IMR-90 (cell line): ENCODE results near the gene MAGEB3. TPM values are rescaled to one million over a fixed set of nuclear protein-coding genes. Genes with fewer than 3 reads are reported as not detected.

Experiments
- ATAC-seq: fragments of 200-7000 bp; cut with Tn5 transposase; 2 replicates; pipeline ENCODE4 v1.9.1; 2020; ENCODE audit warnings: low read depth, mild to moderate bottlenecking, moderate library complexity
- BruUV-seq: library from RNA; stranded (reverse); fragments of 400-500 nt; replicated peaks from 2 replicates; lab custom pipeline; 2021; lab: Mats Ljungman, UMichigan
- CTCF ChIA-PET: fragments of 300-600 bp; formaldehyde crosslinking; extraction: SDS; loops from one replicate; lab custom pipeline; 2021; ENCODE audit warnings: antibody characterized with exemption; lab: Yijun Ruan, JAX
- POLR2A ChIA-PET: fragments of 300-600 bp; sonication (Branson Sonifier 250); formaldehyde crosslinking; loops from one replicate; lab custom pipeline; 2022; ENCODE audit warnings: antibody characterized with exemption; ENCODE audit not compliant: unreplicated experiment; lab: Charles Lee
- DNase-seq: peaks from one replicate; pipeline ENCODE4 v3.0.0; 2013
- H2AFZ ChIP-seq: replicated peaks from 2 replicates; pipeline ENCODE3; 2013; ENCODE audit warnings: low read length, mild to moderate bottlenecking; ENCODE audit not compliant: poor library complexity
- H2AK5ac ChIP-seq: 2 replicates; pipeline ENCODE4 v1.6.1; 2013; ENCODE audit warnings: low read depth, low read length, inconsistent platforms
- H2AK9ac ChIP-seq: replicated peaks from 2 replicates; pipeline ENCODE3; 2013; ENCODE audit warnings: mild to moderate bottlenecking, low read depth, low read length, moderate library complexity; ENCODE audit not compliant: poor library complexity
- H2BK120ac ChIP-seq: 2 replicates; pipeline ENCODE4 v1.6.1; 2013; ENCODE audit warnings: low read depth, low read length, inconsistent platforms
- H2BK15ac ChIP-seq: 3 replicates; pipeline ENCODE4 v1.6.1; 2013; ENCODE audit warnings: low read depth, low read length, inconsistent platforms
- H2BK20ac ChIP-seq: 2 replicates; pipeline ENCODE4 v1.6.1; 2013; ENCODE audit warnings: low read depth, mild to moderate bottlenecking, inconsistent platforms, low read length, moderate library complexity
- H2BK5ac ChIP-seq: 2 replicates; pipeline ENCODE4 v1.6.1; 2013; ENCODE audit warnings: mild to moderate bottlenecking, low read depth, low read length, inconsistent platforms; ENCODE audit not compliant: poor library complexity, severe bottlenecking
- H3K14ac ChIP-seq: replicated peaks from 2 replicates; pipeline ENCODE4 v1.6.1; 2013; ENCODE audit warnings: low read depth, low read length, inconsistent platforms
- H3K18ac ChIP-seq: 2 replicates; pipeline ENCODE4 v1.6.1; 2013; ENCODE audit warnings: low read depth, low read length, control low read depth
- H3K23ac ChIP-seq: 2 replicates; pipeline ENCODE4 v1.6.1; 2013; ENCODE audit warnings: low read depth, low read length, inconsistent platforms
- H3K27ac ChIP-seq: 2 replicates; pipeline ENCODE4 v1.5.1; 2013; ENCODE audit warnings: mild to moderate bottlenecking, control low read depth, low read length; ENCODE audit not compliant: insufficient read depth
- H3K27me3 ChIP-seq: 2 replicates; pipeline ENCODE4 v1.6.1; 2013; ENCODE audit warnings: low read length; ENCODE audit not compliant: control insufficient read depth, insufficient read depth
- H3K36me3 ChIP-seq: 2 replicates; pipeline ENCODE4 v1.6.1; 2013; ENCODE audit warnings: low read length, mixed read lengths; ENCODE audit not compliant: control insufficient read depth, insufficient read depth
- H3K4ac ChIP-seq: 2 replicates; pipeline ENCODE4 v1.6.1; 2013; ENCODE audit warnings: low read depth, low read length, inconsistent platforms
- H3K4me1 ChIP-seq: 2 replicates; pipeline ENCODE4 v1.6.1; 2013; ENCODE audit warnings: low read length, mixed read lengths; ENCODE audit not compliant: control insufficient read depth, insufficient read depth
- H3K4me2 ChIP-seq: 2 replicates; pipeline ENCODE4 v1.6.1; 2013; ENCODE audit warnings: low read depth, mild to moderate bottlenecking, control low read depth, low read length, moderate library complexity
- H3K4me3 ChIP-seq: 2 replicates; pipeline ENCODE4 v1.5.1; 2013; ENCODE audit warnings: low read depth, mild to moderate bottlenecking, control low read depth, low read length, moderate library complexity; ENCODE audit not compliant: insufficient read depth
- H3K56ac ChIP-seq: 2 replicates; pipeline ENCODE4 v1.6.1; 2013; ENCODE audit warnings: low read length, inconsistent platforms; ENCODE audit not compliant: insufficient read depth; ENCODE audit errors: extremely low read depth
- H3K79me1 ChIP-seq, 2 experiments: 2 replicates each; pipeline ENCODE4 v1.6.1; 2013; ENCODE audit warnings: low read length in 2 of 2, inconsistent platforms in 1 of 2, low read depth in 1 of 2
- H3K9ac ChIP-seq: 2 replicates; pipeline ENCODE4 v1.6.1; 2013; ENCODE audit warnings: low read depth, low read length, control low read depth
- H3K9me1 ChIP-seq: 2 replicates; pipeline ENCODE4 v1.6.1; 2013; ENCODE audit warnings: low read length, inconsistent platforms; ENCODE audit not compliant: insufficient read depth
- H3K9me3 ChIP-seq: 2 replicates; pipeline ENCODE4 v1.6.1; 2013; ENCODE audit warnings: low read length; ENCODE audit not compliant: control insufficient read depth, insufficient read depth
- H4K20me1 ChIP-seq: 2 replicates; pipeline ENCODE4 v1.6.1; 2013; ENCODE audit warnings: low read length, inconsistent platforms; ENCODE audit not compliant: insufficient read depth
- H4K5ac ChIP-seq: 2 replicates; pipeline ENCODE4 v1.6.1; 2013; ENCODE audit warnings: mild to moderate bottlenecking, low read depth, low read length, control low read depth
- H4K8ac ChIP-seq, 2 experiments: 2 replicates each; pipeline ENCODE4 v1.6.1; 2013; ENCODE audit warnings: low read depth in 2 of 2, low read length in 2 of 2, control low read depth in 1 of 2, inconsistent platforms in 1 of 2
- H4K91ac ChIP-seq: 2 replicates; pipeline ENCODE4 v1.6.1; 2013; ENCODE audit warnings: low read depth, low read length, inconsistent platforms; ENCODE audit not compliant: insufficient read depth
- CHD1 ChIP-seq: IDR thresholded peaks from 2 replicates; pipeline ENCODE4 v1.6.1; 2012; ENCODE audit warnings: low read depth, low read length, improper control_type of control experiment
- MAFK ChIP-seq: IDR thresholded peaks from 2 replicates; pipeline ENCODE4 v1.6.1; 2012; ENCODE audit warnings: low read depth, low read length, improper control_type of control experiment
- MAZ ChIP-seq: IDR thresholded peaks from 2 replicates; pipeline ENCODE4 v1.6.1; 2012; ENCODE audit warnings: low read depth, mild to moderate bottlenecking, low read length, improper control_type of control experiment, moderate library complexity, borderline replicate concordance
- MXI1 ChIP-seq: IDR thresholded peaks from 2 replicates; pipeline ENCODE4 v1.6.1; 2012; ENCODE audit warnings: low read depth, mild to moderate bottlenecking, low read length, moderate library complexity, borderline replicate concordance
- POLR2A ChIP-seq: IDR thresholded peaks from 2 replicates; pipeline ENCODE4 v1.6.1; 2012; ENCODE audit warnings: mild to moderate bottlenecking, low read depth, low read length
- RAD21 ChIP-seq: IDR thresholded peaks from 2 replicates; pipeline ENCODE4 v1.6.1; 2012; ENCODE audit warnings: low read length, improper control_type of control experiment
- RFX5 ChIP-seq: IDR thresholded peaks from 2 replicates; pipeline ENCODE4 v1.8.0; 2012; ENCODE audit warnings: low read depth, mild to moderate bottlenecking, low read length, moderate library complexity
- SMC3 ChIP-seq: fragments of 150-350 bp; IDR thresholded peaks from 2 replicates; pipeline ENCODE4 v1.6.1; 2016; ENCODE audit warnings: low read depth, mild to moderate bottlenecking, antibody characterized with exemption, low read length, moderate library complexity
- WGBS, 2 experiments: methylation state at CpG; one replicate each; pipeline versions ENCODE4 v1.1.5 to v1.1.7; 2013; ENCODE audit warnings: missing lambda C conversion rate in 2 of 2; ENCODE audit not compliant: insufficient read length in 1 of 2; ENCODE audit errors: extremely low coverage in 2 of 2; 5-methylcytosine and 5-hydroxymethylcytosine counted together
- dilution Hi-C: fragments of 300-500 bp; cut with HindIII; formaldehyde crosslinking; loops from one replicate; pipeline ENCODE4 v1.14.3; 2018; ENCODE audit warnings: low sequenced_read_pairs; ENCODE audit not compliant: unreplicated experiment
- in situ Hi-C: fragments of 300-500 bp; cut with MboI; formaldehyde crosslinking; loops from 3 replicates; pipeline ENCODE4 v1.14.3; 2019; ENCODE audit warnings: low sequenced_read_pairs, inconsistent platforms, mixed read lengths
- intact Hi-C: fragments of 100-400 bp; cut with micrococcal nuclease; formaldehyde crosslinking; loops from 2 replicates; pipeline ENCODE4 v1.10.0; 2022
- polyA plus RNA-seq, 3 experiments: library from polyadenylated mRNA; depleted of rRNA; stranded (reverse); fragments of >200 nt; gene quantifications; 2 replicates each; pipeline ENCODE4 v1.2.3, GENCODE V29; 2012; ENCODE audit warnings: low replicate concordance in 1 of 3
- total RNA-seq: library from RNA; depleted of rRNA; stranded (reverse); fragments of >200 nt; gene quantifications from 2 replicates; pipeline ENCODE4 v1.2.3, GENCODE V29; 2012
- TF ChIP-seq, protein P1 (sequence below): fragments of 150-350 bp; IDR thresholded peaks from 2 replicates; pipeline ENCODE4 v1.6.1; 2017; ENCODE audit warnings: mild to moderate bottlenecking, antibody characterized with exemption, low read length, low read depth
- TF ChIP-seq, protein P2 (sequence below): fragments of 150-350 bp; IDR thresholded peaks from 2 replicates; pipeline ENCODE4 v1.6.1; 2016; ENCODE audit warnings: low read depth, mild to moderate bottlenecking, low read length, moderate library complexity, borderline replicate concordance

MAGEB3 gene
- total and polyA plus RNA-seq, 2 of the 4 experiments (the other 2 are of a cell fraction): not detected

DNA sequence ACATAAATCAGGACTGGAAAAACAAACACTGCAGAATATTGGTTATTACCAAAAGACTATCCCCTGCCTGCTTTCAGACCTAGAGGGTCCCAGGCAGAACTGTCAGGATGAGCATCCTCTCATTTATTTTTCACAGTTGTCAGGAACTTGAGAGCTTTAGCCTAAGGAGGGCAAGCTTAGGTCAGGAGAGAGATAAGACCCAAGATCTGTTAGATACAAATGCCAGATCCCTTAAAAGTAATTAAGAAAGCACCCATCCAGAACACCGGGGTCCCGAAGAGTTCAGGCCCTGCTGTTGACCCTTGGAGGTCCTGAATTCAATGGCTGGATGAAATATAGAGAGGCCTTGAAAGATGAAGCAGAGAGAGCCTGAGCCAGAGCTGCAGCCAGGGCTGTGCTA, 5.9 kb upstream of the MAGEB3 start:
- Histone ChIP-seq H3K14ac (no peak overlapping the region), H3K36me3 (no peaks in the 10 kb centered on the region), H3K9ac (no peak overlapping the region), H3K4me2 (no peak overlapping the region), H2BK15ac (no peak overlapping the region), H3K9me1 (no peaks in the 10 kb centered on the region), H2AK5ac (no peak overlapping the region), H2AK9ac (no peak overlapping the region), H3K27ac (no peak overlapping the region), H3K4ac (no peak overlapping the region), H3K79me1 (no peaks in the 10 kb centered on the region), H3K4me3 (no peak overlapping the region), H2BK5ac (no peak overlapping the region), H4K91ac (no peak overlapping the region), H2AFZ (no peak overlapping the region), H2BK20ac (no peak overlapping the region), H3K9me3 (no peaks in the 10 kb centered on the region), H2BK120ac (no peak overlapping the region), H3K18ac (no peak overlapping the region), H4K8ac (no peak overlapping the region), H3K4me1 (no peaks in the 10 kb centered on the region), H4K20me1 (no peaks in the 10 kb centered on the region), H3K23ac (no peak overlapping the region), H3K27me3 (no peaks in the 10 kb centered on the region; the same call in 1 of the 2 replicates), H4K5ac (no peak overlapping the region), H3K56ac (no peak overlapping the region)
- dilution Hi-C loops: no loop called here
- in situ Hi-C loops: no loop called here
- intact Hi-C loops: no loop called here
- TF ChIP-seq MXI1: no peak
- TF ChIP-seq MAFK: no peak
- TF ChIP-seq, protein P1, sequence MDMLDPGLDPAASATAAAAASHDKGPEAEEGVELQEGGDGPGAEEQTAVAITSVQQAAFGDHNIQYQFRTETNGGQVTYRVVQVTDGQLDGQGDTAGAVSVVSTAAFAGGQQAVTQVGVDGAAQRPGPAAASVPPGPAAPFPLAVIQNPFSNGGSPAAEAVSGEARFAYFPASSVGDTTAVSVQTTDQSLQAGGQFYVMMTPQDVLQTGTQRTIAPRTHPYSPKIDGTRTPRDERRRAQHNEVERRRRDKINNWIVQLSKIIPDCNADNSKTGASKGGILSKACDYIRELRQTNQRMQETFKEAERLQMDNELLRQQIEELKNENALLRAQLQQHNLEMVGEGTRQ: no peak
- no peak for TF ChIP-seq RAD21
- TF ChIP-seq, protein P2, sequence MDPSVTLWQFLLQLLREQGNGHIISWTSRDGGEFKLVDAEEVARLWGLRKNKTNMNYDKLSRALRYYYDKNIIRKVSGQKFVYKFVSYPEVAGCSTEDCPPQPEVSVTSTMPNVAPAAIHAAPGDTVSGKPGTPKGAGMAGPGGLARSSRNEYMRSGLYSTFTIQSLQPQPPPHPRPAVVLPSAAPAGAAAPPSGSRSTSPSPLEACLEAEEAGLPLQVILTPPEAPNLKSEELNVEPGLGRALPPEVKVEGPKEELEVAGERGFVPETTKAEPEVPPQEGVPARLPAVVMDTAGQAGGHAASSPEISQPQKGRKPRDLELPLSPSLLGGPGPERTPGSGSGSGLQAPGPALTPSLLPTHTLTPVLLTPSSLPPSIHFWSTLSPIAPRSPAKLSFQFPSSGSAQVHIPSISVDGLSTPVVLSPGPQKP: no peak
- TF ChIP-seq POLR2A: no peak
- no peak for TF ChIP-seq CHD1
- no peak for TF ChIP-seq MAZ
- no peak for TF ChIP-seq RFX5
- TF ChIP-seq SMC3: no peak
- ATAC-seq (no peak), DNase-seq (no peak)
- BruUV-seq: no TSS peak
- WGBS, 2 experiments: no CpG with 5 or more reads among the region's 2 CpGs
- ChIA-PET CTCF (no interaction called here), POLR2A (no interaction called here)
